A673 (cell line): Measurements from ENCODE around the gene LMNTD2.

ENCODE experiments used
- EZH2 ChIP-seq: fragments of 200-600 bp; sonication (generic); IDR thresholded peaks from 2 replicates; pipeline ENCODE4 v1.6.1; 2017; ENCODE audit warnings: borderline replicate concordance, low read depth, mild to moderate bottlenecking, mixed read lengths, antibody characterized with exemption, low read length; ENCODE audit not compliant: poor library complexity, severe bottlenecking
- TF ChIP-seq, protein P1 (sequence below): fragments of 300-800, 200-600 bp; sonication (generic); conservative IDR thresholded peaks from 2 replicates; pipeline ENCODE4 v1.5.1; 2017; ENCODE audit warnings: low read depth, mild to moderate bottlenecking, antibody characterized with exemption, low read length, moderate library complexity, mixed read lengths

DNA sequence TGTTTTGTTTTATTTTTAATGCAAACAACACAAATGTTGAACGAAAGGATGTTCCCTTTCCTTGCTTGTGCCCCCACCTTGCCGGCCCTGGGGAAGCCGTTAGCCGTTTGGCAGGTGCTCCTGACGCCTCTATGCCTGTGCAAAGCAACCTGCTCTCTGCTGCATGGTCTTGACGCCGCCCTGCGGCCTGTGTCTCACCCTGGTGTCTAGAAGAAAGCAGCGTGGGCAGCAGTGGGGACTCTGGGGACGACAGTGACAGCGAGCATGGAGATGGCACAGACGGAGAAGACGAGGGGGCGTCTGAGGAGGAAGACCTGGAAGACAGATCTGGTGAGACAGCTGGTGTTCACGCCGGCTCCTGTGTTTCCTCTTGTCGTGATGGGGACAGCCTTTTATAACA lies 21.2 kb upstream of the LMNTD2 start:
- TF ChIP-seq, protein P1, sequence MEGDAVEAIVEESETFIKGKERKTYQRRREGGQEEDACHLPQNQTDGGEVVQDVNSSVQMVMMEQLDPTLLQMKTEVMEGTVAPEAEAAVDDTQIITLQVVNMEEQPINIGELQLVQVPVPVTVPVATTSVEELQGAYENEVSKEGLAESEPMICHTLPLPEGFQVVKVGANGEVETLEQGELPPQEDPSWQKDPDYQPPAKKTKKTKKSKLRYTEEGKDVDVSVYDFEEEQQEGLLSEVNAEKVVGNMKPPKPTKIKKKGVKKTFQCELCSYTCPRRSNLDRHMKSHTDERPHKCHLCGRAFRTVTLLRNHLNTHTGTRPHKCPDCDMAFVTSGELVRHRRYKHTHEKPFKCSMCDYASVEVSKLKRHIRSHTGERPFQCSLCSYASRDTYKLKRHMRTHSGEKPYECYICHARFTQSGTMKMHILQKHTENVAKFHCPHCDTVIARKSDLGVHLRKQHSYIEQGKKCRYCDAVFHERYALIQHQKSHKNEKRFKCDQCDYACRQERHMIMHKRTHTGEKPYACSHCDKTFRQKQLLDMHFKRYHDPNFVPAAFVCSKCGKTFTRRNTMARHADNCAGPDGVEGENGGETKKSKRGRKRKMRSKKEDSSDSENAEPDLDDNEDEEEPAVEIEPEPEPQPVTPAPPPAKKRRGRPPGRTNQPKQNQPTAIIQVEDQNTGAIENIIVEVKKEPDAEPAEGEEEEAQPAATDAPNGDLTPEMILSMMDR = no peak
- no peak for TF ChIP-seq EZH2
